Mammary epithelial cell (primary cell): ENCODE measurements around the gene BRAT1.

Source experiments
- EZH2 ChIP-seq: IDR thresholded peaks from 2 replicates; pipeline ENCODE4 v1.6.1; 2012; ENCODE audit warnings: low read length, inconsistent platforms, borderline replicate concordance
- TF ChIP-seq, protein P1 (sequence below), 2 donors: IDR thresholded peaks in 1 of 2; conservative IDR thresholded peaks in 1 of 2; 2 replicates each; pipeline ENCODE4 v1.5.1; 2011 to 2012; ENCODE audit warnings: inconsistent platforms in 2 of 2, low read length in 2 of 2, mild to moderate bottlenecking in 2 of 2, control low read depth in 1 of 2, low read depth in 1 of 2; ENCODE audit not compliant: insufficient read depth in 1 of 2; ENCODE audit errors: extremely low read depth in 1 of 2

DNA sequence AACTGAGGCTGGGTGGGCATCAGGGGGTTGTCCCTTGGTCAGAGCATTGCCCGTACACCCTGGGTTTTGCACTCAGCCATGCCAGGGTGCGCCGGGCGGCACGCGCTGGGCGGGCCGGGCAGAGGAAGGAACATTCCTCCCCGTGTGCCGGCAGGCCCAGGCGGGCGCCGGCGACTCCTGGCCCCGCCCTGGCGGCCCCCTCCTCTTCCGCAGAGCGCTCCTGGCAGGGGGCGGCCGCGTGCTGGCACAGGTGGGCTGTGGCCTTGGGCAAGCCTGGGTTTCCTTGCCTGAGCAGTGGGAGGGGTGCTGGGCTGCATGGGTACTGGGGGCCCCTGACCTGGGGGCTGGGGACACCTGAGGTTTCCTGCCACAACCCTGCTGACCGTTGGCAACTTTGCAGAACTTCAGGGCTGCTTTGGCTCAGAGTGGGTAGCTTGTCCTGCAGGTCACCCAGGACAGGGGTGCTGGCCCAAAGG lies 31.8 kb downstream of the BRAT1 start:
- TF ChIP-seq, protein P1, sequence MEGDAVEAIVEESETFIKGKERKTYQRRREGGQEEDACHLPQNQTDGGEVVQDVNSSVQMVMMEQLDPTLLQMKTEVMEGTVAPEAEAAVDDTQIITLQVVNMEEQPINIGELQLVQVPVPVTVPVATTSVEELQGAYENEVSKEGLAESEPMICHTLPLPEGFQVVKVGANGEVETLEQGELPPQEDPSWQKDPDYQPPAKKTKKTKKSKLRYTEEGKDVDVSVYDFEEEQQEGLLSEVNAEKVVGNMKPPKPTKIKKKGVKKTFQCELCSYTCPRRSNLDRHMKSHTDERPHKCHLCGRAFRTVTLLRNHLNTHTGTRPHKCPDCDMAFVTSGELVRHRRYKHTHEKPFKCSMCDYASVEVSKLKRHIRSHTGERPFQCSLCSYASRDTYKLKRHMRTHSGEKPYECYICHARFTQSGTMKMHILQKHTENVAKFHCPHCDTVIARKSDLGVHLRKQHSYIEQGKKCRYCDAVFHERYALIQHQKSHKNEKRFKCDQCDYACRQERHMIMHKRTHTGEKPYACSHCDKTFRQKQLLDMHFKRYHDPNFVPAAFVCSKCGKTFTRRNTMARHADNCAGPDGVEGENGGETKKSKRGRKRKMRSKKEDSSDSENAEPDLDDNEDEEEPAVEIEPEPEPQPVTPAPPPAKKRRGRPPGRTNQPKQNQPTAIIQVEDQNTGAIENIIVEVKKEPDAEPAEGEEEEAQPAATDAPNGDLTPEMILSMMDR (conservative IDR thresholded peaks at IDR 0.05 in 1 of 2, IDR thresholded peaks at IDR 0.05 in 1 of 2; ENCODE audit: extremely low read depth in 1 of 2, insufficient read depth in 1 of 2, low read depth in 1 of 2, low read length in 2 of 2): no peak
- TF ChIP-seq EZH2: no peak
